DOHH2 (cell line): ENCODE results near the gene GNL1.

Experiments used
- CTCF ChIP-seq: fragments of 200-600 bp; sonication (generic); IDR thresholded peaks from one replicate; pipeline ENCODE4 v1.5.1; 2014; ENCODE audit warnings: antibody characterized with exemption, mild to moderate bottlenecking, low read depth, low read length; ENCODE audit not compliant: poor library complexity, severe bottlenecking
- EZH2phosphoT487 ChIP-seq: fragments of 200-600 bp; sonication (generic); IDR thresholded peaks from 2 replicates; pipeline ENCODE4 v1.6.1; 2017; ENCODE audit warnings: borderline replicate concordance, mild to moderate bottlenecking, antibody characterized with exemption, low read length, moderate library complexity, mixed read lengths

- no peak for TF ChIP-seq CTCF
- TF ChIP-seq EZH2phosphoT487, result no peak
Measured at GRCh38 chr6:30537931-30538330, 18.4 kb downstream of the GNL1 start.
